ENCODE results near the gene NUMB.

The NUMB gene

DNA sequence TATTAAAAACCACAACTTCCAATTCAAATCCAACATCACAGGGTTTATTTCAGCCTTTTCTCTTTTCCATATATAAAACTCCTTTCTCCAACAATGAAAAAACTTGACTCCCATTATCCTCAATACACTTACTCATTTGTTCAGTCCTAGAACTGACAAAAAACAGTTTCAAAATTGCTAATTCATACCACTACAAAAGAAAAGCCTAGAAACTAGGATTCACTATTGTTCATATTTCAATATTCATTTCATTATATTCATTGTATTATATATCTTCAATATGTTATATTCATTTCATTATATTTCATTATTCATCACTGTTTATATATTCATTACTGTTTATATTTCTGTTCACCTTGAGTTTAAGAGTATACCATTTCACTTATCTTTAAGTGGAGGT is 85.8 kb downstream of the NUMB start:
- TF ChIP-seq, protein P1, sequence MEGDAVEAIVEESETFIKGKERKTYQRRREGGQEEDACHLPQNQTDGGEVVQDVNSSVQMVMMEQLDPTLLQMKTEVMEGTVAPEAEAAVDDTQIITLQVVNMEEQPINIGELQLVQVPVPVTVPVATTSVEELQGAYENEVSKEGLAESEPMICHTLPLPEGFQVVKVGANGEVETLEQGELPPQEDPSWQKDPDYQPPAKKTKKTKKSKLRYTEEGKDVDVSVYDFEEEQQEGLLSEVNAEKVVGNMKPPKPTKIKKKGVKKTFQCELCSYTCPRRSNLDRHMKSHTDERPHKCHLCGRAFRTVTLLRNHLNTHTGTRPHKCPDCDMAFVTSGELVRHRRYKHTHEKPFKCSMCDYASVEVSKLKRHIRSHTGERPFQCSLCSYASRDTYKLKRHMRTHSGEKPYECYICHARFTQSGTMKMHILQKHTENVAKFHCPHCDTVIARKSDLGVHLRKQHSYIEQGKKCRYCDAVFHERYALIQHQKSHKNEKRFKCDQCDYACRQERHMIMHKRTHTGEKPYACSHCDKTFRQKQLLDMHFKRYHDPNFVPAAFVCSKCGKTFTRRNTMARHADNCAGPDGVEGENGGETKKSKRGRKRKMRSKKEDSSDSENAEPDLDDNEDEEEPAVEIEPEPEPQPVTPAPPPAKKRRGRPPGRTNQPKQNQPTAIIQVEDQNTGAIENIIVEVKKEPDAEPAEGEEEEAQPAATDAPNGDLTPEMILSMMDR (IDR thresholded peaks at IDR 0.05; ENCODE audit: borderline replicate concordance, control extremely low read depth, extremely low read depth, insufficient read depth, missing control alignments): no peak
- DNase-seq (ENCODE audit: low spot score): no peak
- in situ Hi-C loops (cut with MboI; ENCODE audit: low sequenced_read_pairs, unreplicated experiment): no loop called here

- in situ Hi-C loops (cut with MboI; ENCODE audit: low sequenced_read_pairs, unreplicated experiment): no loop called here
- TF ChIP-seq, protein P1 (IDR thresholded peaks at IDR 0.05; ENCODE audit: borderline replicate concordance, control extremely low read depth, extremely low read depth, insufficient read depth, missing control alignments): no peak
- DNase-seq (ENCODE audit: low spot score): no peak
Measured at GRCh38 chr14:73370561-73370960, 87.8 kb downstream of the NUMB start.

- in situ Hi-C loops (cut with MboI; ENCODE audit: low sequenced_read_pairs, unreplicated experiment): no loop called here
- no peak for DNase-seq (ENCODE audit: low spot score)
- TF ChIP-seq, protein P1 (IDR thresholded peaks at IDR 0.05; ENCODE audit: borderline replicate concordance, control extremely low read depth, extremely low read depth, insufficient read depth, missing control alignments): no peak
Measured at GRCh38 chr14:73369428-73369827, 88.9 kb downstream of the NUMB start.

- TF ChIP-seq, protein P1 (IDR thresholded peaks at IDR 0.05; ENCODE audit: borderline replicate concordance, control extremely low read depth, extremely low read depth, insufficient read depth, missing control alignments): no peak
- in situ Hi-C loops (cut with MboI; ENCODE audit: low sequenced_read_pairs, unreplicated experiment): no loop called here
Measured at GRCh38 chr14:73368616-73369015, 89.7 kb downstream of the NUMB start.

DNA sequence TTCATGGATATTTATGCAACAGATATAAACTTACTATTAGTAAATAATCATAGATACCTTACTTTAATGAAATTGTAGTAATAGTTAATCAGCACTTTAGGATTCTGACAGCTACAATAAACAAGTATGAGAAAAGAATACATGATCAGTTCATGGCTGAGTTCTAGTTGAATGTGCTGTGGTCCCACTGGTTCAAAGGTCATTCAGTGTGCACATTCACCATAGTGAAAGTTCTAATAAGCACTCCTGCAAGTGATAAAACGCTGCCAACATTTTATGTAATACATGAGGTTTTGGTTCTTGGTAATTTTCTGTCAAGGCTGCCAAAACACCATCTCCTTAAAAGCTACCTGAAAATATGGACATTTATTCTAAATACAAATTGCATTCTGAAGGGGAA is 92.6 kb downstream of the NUMB start:
- in situ Hi-C loops (cut with MboI; ENCODE audit: low sequenced_read_pairs, unreplicated experiment): no loop called here
- TF ChIP-seq, protein P1 (IDR thresholded peaks at IDR 0.05; ENCODE audit: borderline replicate concordance, control extremely low read depth, extremely low read depth, insufficient read depth, missing control alignments): no peak
- no peak for DNase-seq (ENCODE audit: low spot score)

More at GRCh38 chr14:73368616-73369015, 89.7 kb downstream of the NUMB start:
- DNase-seq (ENCODE audit: low spot score): no peak

GRCh38 chr14:73364559-73364958 is 93.8 kb downstream of the NUMB start:
- no peak for DNase-seq (ENCODE audit: low spot score)
- in situ Hi-C loops (cut with MboI; ENCODE audit: low sequenced_read_pairs, unreplicated experiment): no loop called here
- TF ChIP-seq, protein P1 (IDR thresholded peaks at IDR 0.05; ENCODE audit: borderline replicate concordance, control extremely low read depth, extremely low read depth, insufficient read depth, missing control alignments): no peak

- no peak for DNase-seq (ENCODE audit: low spot score)
- TF ChIP-seq, protein P1 (IDR thresholded peaks at IDR 0.05; ENCODE audit: borderline replicate concordance, control extremely low read depth, extremely low read depth, insufficient read depth, missing control alignments): no peak
- in situ Hi-C loops (cut with MboI; ENCODE audit: low sequenced_read_pairs, unreplicated experiment): no loop called here
Measured at GRCh38 chr14:73359445-73359844, 98.9 kb downstream of the NUMB start.
